GM18870 (cell line): ENCODE measurements around the gene HMG20A.

ENCODE experiments used
- ATAC-seq: cut with Tn5 transposase; IDR thresholded peaks from one replicate; pipeline ENCODE4 v1.9.1; 2021; ENCODE audit warnings: moderate library complexity; ENCODE audit not compliant: unreplicated experiment

The HMG20A gene

DNA sequence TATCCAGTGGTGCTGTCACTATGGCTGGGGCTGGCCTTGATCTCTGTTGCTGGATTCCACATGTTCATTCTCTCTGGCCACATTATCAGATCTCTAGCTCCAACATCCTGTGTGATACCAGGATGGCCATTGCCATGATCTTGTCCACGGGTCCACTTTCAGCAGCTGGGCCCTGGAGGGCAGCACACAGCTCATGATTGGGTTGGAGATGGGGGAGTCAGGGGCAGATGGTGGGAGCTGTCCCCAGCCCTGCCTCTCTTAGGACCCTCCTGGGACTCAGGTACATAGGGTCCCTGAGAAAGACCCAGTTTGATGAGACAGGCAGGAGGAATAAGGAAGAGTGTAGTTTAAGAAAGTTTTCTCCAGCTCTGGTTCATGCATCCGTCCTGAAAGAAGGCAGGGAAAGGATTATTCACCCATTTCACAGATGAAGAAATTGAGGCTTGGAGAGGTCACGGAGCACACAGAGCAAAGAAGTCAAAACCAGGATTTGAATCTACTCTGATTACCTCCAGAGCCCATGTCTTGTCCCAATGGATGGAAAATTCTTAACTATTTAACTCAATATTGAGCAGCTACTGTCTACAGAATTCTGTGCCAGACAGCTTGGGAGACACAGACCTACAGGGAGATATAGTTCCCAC, 111.5 kb downstream of the HMG20A start:
- no peak for ATAC-seq

- ATAC-seq, result no peak
These were observed 112.2 kb downstream of the HMG20A start for GRCh38 chr15:77532846-77533245.

- ATAC-seq, result no peak
These were observed 113.1 kb downstream of the HMG20A start for GRCh38 chr15:77533578-77534430.
